Esophagus muscularis mucosa (tissue), 3 donors: ENCODE measurements around the gene ZNF670.

Source experiments
- POLR2A ChIP-seq: fragments of 450-650 bp; IDR thresholded peaks from one replicate; pipeline ENCODE4 v1.6.1; 2017; ENCODE audit warnings: antibody characterized with exemption, moderate library complexity, mild to moderate bottlenecking, low read depth
- POLR2AphosphoS5 ChIP-seq, 2 donors: sonication (generic); formaldehyde crosslinking; IDR thresholded peaks; one replicate each; pipeline ENCODE4 v1.6.1; 2017; ENCODE audit warnings: antibody characterized with exemption in 2 of 2
- TF ChIP-seq, protein P1 (sequence below), 3 experiments: fragments of 200-600 bp in 2 of 3; fragments of 450-650 bp in 1 of 3; sonication (generic) in 2 of 3; IDR thresholded peaks; one replicate each; pipeline ENCODE4 v1.5.1; 2017 to 2019; ENCODE audit warnings: antibody characterized with exemption in 3 of 3, mild to moderate bottlenecking in 2 of 3, moderate library complexity in 1 of 3

DNA sequence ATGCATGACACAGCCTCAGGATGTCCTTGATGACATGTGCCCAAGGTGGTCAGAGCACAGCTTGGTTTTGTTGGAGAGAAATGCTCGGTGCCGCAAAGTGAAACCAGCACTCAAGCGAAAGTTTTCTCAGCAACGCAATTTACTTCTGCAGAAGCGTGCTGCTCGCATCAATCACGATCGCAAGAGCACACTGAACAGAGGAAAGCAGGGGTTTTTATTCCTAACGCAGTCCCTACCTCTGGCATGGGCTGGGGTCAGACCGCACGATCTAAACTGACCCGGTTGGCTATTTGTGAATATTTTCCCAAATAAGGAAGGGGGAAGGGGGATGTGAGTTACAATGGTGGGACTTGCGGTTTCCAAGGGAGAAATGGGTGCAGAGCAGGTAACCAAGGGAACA is 26.4 kb upstream of the ZNF670 start:
- TF ChIP-seq, protein P1, sequence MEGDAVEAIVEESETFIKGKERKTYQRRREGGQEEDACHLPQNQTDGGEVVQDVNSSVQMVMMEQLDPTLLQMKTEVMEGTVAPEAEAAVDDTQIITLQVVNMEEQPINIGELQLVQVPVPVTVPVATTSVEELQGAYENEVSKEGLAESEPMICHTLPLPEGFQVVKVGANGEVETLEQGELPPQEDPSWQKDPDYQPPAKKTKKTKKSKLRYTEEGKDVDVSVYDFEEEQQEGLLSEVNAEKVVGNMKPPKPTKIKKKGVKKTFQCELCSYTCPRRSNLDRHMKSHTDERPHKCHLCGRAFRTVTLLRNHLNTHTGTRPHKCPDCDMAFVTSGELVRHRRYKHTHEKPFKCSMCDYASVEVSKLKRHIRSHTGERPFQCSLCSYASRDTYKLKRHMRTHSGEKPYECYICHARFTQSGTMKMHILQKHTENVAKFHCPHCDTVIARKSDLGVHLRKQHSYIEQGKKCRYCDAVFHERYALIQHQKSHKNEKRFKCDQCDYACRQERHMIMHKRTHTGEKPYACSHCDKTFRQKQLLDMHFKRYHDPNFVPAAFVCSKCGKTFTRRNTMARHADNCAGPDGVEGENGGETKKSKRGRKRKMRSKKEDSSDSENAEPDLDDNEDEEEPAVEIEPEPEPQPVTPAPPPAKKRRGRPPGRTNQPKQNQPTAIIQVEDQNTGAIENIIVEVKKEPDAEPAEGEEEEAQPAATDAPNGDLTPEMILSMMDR (IDR thresholded peaks at IDR 0.05): no peak
- TF ChIP-seq POLR2AphosphoS5 (IDR thresholded peaks at IDR 0.05) (no peak), POLR2A (no peak)
